Activated CD4-positive, alpha-beta T cell treated with anti-CD3 and anti-CD28 coated beads for 4 hours (primary cell): Measurements from ENCODE around the gene TRMT61B.

Experiments used
- DNase-seq, 2 donors: peaks; one replicate each; pipeline ENCODE4 v3.0.0-alpha.2; 2020

TRMT61B gene

DNA sequence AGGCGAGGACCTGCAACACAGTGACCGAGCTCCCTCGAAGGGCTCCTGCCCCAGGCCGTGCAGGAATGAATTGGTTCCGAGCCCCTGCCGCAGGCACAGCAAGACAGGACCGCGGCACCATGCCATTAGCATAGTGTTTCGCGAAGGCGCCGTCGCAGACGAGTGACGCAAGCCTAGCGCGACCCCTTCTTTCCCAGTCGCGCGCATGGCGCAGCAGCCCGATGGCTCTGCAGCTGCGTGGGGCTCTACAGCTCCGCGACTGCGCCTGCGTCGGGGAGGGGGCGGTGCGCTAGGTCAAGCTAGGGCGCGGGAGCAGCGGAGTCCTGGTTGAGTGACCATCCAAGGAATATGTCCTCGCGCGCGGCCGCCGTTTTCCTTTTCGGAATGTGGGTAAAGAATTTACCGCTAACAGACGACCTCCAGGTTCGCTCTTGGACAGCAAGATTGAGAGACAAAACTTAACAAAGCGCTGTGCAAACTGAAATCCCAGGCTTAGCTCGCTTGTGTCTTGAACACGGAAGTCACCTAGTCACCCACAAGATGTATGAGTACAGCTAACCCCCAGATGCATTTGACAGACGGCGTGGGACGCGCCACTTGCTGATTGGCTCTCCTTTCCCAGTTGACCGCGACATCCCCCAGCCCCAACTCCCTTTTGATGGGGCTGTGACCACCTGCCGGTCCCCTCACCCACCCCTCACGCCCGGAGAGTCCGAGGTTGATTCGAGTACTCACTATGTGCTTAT lies at the start of gene TRMT61B:
Gene TRMT61B, minus strand, starts transcription at position 164 of the 746 bp plus-strand sequence. Its CDS starts 32 bp downstream, at position 132.
- DNase-seq, result peak; percentile 94 to 97

- no peak for DNase-seq
Measured at GRCh38 chr2:28915939-28916338, 45.8 kb upstream of the TRMT61B start.

DNA sequence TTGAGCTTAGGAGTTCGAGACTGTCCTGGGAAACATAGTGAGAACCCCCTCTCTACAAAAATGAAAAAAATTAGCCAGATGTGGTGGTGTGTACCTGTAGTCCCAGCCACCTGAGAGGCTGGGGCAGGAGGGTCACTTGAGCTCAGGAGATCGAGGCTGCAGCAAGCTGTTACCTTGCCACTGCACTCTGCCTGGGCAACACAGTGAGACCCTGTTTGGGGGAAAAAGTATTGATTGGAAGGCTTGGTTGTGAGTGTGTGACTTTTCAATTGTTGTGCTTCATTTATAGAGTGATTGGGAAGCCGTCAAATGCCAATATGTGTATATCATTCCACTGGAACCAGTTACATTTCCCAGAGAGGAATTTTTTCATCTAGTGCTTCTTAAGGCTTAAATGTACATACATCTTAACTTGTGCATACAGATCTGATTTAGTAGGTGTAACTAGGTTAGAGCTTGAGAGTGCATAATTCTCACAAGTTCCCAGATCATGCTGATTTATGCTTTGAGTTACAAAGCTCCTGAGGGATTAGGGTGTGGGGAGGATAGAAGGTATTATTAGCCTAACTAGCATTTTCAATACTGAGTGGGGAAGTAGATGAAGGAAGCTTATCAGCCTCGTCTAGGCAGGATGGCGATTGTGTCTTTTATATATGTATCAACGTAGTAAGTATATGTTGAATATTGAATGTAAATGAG lies 39.7 kb upstream of the TRMT61B start:
- DNase-seq, result no peak

DNA sequence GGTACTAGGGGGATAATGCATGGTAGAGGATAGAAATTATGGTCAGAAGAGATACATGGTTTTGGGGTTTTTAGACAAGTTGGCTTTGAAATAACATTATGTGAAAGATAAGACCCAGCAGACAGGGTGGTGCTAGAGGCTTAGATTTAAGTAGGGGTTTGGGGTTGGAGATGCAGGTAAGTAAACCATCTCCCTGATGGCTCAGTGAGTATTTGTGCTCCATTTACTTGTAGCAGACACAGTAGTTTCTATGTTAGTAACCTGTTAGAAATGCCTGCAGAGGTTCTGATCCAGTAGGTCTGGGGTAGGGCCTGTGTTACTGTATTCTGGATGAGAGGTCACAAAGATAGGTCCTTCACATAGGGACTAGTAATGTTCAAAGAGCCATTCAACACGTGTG lies 38.1 kb upstream of the TRMT61B start:
- no peak for DNase-seq

GRCh38 chr2:28906821-28907220 lies 36.7 kb upstream of the TRMT61B start:
- DNase-seq, result no peak

DNA sequence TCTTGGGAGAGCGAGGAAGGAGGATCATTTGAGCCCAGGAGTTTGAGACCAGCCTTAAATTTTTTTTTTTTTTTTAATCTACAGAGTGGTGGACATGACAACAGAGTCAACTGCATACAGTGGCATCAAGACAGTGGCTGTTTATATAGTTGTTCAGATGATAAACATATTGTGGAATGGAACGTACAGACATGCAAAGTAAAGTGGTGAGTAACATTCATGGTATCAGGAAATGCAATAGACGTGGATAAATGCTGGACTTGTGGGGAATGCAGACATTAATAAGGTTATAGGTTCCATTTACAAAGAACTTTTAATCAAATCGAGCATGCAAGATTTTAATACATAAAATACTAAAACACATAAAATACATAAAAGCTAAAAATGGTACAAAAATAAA lies 36.3 kb upstream of the TRMT61B start:
- DNase-seq, result no peak

DNA sequence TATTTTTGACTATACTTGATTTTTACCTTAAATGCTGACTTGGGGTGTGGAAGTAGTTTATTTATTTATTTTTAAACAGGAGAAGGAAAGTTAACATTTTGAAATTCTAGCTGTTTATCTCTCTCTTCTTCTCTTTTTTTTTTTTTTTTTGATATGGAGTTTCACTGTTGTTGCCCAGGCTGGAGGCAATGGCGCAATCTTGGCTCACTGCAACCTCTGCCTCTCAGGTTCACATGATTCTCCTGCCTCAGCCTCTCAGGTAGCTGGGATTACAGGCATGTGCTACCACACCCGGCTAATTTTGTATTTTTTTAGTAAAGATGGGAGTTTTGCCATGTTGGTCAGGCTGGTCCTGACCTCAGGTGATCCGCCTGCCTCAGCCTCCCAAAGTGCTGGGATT lies 35.4 kb upstream of the TRMT61B start:
- DNase-seq, result no peak

GRCh38 chr2:28904802-28905457 lies 34.8 kb upstream of the TRMT61B start:
- DNase-seq, result no peak

DNA sequence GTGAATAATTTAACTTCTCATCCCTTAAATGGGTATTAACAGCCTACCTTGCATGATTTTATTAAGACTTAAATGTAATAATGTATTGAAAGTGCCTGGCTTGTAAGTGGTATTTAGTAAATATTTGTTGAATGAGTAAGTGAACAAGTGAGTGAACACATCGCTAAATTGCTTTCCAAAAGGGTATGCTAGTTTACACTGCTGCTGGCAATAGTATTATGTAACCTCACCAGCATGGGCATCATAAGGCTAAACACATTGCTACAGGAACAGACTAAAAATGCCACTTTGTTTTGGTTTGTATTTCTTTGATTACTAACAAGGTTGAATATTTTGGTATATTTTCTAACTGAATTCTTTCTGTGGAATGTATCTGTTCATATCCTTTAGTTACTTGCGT lies 34.2 kb upstream of the TRMT61B start:
- no peak for DNase-seq

DNA sequence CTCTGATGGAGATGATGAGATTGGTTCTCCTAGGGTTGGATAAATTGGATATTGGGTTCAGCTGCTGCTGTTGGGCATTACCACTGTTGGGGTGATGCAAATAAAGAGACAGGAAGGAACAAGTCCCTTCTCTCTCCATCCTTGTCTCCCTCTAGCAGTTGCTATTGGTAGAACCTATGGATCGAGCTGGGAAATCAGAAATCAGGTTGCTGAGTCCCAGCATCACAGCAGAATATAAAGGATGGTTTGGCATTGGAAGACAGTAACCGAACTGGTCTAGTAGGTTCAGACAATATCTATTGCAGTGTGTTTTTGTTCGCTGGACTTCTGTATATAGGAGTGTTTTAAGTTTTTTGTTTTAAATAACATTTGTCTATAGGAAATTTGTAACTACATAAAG lies 32.5 kb upstream of the TRMT61B start:
- no peak for DNase-seq

DNA sequence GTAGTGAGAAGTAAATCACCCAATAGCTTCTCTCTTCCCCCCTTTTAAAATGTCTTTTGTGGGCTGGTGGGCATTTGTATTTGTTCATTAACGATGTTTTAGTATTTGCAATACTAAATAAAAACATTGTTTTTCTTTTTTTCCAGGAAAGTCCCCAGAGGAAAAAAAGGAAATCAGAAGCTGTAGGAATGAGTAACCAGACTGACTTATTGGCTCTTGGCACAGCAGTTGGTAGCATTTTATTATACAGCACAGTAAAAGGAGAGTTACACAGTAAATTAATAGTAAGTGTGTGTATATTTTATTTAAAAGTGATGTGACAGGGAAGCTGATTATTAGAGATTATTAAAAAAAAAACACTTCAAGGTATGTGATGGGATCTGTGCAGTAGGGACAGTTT lies 31.7 kb upstream of the TRMT61B start:
- DNase-seq, result no peak

DNA sequence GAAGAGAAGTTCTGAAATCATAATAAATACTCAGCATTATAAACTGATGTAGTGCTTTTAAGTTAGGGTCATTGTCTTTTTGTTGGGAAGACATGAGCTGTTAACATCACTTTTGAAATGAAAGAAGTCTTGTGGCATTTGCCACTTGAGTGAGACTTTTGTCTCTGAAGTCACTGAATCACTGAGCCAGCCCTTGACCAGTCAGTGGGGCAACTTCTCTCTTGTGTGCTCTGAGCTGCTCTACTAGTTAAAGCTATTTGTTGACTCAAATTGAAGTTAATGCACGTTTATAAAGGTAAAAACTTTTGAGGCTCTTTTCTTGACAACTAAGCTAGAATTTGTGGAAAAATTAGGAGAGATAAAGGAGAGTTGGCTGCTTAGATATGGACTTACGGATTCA lies 31.1 kb upstream of the TRMT61B start:
- no peak for DNase-seq

DNA sequence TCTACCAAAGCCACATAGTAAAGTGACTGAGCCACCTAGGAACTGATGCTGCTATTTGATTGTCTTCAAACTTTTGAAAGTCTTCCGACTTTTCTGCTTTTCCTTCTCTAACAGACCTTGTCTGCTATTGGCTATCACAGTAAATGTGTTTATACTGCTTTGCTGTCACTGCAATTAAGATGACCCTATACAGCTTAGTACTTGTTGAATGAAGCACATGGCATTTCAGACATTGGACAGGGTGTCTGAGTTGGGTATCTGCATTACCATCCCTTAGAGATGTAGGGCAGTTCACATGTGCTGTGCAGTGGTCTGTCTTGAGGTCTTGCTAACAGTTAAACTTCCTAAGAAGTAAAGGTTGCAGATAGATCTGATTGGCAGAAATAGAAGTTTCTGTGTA lies 27.9 kb upstream of the TRMT61B start:
- no peak for DNase-seq

DNA sequence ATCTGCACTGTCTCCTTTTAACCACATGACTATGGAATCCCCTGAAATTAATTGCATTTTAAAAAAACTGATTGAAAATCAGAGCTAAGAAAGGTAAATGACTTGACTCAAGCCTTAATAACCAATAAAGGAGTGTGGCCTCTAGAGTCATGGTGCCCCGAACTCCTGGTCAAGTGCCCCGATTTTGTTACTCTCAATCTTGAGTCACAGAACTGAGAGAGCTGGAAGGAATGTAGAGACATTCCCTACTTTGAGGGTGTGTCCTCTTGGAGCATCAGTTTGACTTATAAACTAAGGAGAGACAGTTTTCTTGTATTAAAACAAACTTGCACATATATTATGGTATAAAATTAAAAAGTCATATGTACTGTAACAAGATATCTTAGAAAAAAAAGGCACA lies 26.8 kb upstream of the TRMT61B start:
- DNase-seq, result no peak

DNA sequence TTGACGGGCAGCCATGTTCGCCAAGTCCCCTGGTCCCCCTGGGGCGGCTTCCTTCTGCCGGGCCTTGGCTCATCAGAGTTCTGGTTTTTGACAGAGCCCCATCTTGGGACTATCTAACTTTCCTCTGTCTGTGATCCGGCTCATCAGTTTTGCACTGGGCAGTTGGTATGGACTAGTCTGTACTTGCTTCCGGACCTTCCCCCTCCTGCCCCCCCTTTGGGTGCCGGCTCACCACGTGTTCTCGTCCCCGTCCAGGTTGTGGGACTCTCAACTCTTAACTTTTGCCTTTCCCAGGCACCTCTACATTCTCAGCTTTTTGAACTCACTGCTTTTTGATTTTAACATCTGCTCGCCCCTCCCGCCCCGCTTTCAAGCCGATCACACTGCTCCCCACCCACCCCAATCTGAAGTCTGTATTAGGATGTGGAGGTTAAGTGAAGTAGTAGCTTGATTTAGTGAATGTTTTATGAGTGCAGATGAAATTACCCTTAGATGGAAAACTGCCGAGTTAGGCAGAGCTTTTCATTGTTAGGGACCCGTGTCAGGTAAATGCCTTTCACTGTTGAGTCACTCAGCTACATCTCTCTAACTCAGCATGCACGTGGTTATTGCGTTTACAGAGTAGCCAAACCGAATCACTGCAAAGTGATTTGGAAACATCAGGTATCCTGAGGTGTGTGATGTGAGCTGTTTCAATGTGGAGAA lies 25.2 kb upstream of the TRMT61B start:
- DNase-seq, result peak; percentile 47 to 61

- DNase-seq, result peak; percentile 97
Measured at GRCh38 chr2:28894470-28895188, 24.5 kb upstream of the TRMT61B start, which contains the start of gene WDR43. WDR43 (plus strand) TSS chr2:28894667; CDS start chr2:28894699, 32 bp downstream.

DNA sequence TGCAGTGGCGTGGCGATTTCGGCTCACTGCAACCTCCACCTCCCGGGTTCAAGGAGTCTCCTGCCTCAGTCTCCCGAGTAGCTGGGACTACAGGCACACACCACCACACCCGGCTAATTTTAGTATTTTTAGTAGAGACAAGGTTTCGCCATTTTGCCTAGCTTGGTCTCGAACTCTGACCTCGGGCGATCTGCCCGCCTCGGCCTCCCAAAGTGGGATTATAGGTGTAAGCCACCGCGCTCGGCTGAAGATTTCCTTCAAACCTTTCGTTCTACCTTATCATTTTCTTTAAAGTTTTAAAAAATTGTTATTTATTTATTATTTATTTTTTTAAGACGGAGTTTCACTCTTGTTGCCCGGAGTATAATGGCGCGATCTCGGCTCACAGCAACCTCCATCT lies 23.4 kb upstream of the TRMT61B start:
- no peak for DNase-seq

DNA sequence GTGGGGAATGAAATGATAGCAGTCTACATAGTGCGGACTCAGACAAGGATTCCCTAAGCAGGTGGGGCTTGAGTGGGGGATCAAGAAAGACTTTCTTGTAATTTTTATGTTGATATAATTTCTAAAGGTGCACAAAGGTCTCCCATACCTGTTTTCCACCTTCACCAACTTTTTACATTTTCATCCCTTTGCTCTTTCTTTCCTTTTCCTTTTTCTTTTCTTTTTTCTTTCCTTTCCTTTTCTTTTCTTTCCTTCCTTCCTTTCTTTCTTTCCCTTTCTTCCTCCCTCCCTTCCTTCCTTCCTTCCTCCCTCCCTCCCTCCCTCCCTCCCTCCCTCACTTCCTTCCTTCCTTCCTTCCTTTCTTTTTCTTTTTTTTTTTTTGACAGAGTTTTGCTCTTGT lies 10.1 kb upstream of the TRMT61B start:
- DNase-seq, result no peak

DNA sequence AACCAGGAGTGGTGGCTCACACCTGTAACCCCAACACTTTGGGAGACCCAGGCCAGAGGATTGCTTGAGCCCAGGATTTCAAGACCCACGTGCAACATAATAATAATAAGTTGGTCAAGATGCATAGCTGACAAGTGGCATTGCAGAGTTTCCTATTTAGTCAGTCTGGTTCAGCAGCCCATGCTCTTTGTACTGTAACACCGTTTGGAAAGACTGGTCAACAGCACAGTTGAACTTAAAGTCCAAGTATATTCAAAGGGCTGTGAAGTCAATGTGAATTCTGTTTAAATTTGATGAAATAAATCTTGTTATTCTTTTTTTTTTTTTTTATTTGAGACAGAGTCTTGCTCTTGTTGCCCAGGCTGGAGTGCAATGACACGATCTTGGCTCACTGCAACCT lies 1.5 kb upstream of the TRMT61B start:
- no peak for DNase-seq

DNA sequence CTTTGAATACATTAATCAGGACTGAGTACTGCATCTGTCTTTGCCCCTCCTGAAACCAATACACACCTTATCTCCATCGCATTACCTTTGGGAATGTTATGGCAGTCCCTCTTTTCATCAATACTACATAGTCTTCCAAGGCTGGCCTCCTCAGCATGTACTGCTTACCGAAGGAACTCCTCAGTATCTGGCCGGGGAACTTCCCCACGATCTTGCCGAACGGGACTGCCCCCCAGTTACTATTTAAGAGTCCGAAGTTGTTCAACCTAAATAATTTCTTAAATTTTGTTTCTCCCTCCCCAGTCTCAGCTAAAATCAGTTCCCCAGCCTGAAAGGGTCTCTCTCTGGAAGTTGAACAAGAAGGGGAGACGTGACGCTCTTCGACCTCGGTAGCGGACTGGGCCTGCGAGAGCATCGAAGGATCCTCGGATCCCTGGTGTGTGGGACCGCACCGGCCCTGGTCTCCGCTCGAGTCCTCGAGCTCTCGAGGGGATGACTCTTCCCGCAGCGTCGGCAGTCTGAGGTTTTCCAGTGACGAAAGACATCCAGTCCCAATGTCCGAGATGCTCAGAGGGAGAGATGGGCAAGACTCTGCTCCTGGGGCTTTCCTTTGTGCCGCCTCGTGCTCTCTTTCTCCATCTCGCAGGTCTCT lies 489 bp downstream of the TRMT61B start:
- peak; percentile 7 to 21 for DNase-seq

DNA sequence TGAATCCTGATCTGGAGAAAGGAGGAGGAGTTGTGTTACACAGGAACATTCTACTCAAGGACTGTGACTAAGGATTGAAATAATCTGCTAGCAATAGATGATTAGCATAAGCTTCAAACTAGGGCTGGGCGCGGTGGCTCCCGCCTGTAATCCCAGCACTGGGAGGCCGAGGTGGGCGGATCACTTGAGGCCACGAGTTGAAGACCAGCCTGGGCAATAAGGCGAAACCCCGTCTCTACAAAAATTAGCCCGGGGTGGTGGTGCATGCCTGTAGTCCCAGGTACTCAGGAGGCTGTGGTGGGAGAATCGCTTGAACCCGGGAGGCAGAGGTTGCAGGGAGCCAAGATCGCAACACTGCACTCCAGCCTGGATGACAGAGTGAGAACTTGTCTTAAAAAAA lies 1.5 kb downstream of the TRMT61B start:
- DNase-seq, result no peak

DNA sequence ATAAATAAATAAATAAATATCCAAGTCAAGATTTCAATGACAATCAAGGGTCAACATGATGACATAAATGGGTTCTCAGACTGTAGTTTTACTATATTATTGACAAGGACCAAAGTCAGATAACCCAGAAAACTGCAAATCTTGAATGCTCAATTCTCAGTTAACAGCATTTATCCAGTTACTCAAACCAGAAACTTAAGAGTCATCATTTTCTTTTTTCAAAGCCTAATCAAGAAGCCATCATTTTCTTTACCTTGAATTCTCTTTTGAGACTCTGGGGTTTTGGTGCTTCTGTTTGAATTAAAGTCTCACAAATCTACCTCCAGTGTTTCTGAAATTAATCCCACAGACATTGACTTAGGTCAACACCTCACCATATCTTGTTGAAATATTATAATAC lies 14.1 kb downstream of the TRMT61B start:
- DNase-seq, result no peak
